Activated CD4-positive, alpha-beta T cell treated with anti-CD3 and anti-CD28 coated beads, Interleukin-2, amount 10 ng/mL, durations not matched to agents 24 days and 14 days (primary cell): ENCODE measurements around the gene BBC3. TPM values are rescaled to one million over a fixed set of nuclear protein-coding genes. Genes with fewer than 3 reads are reported as not detected.
A peak's percentile ranks its signal among the peaks of the same experiment; 100 is the strongest.

Source experiments
- DNase-seq: peaks from one replicate; pipeline ENCODE4 v3.0.0; 2022
- H3K27ac Mint-ChIP-seq: one replicate; pipeline ENCODE4 v1.8.0; 2022; ENCODE audit warnings: mild to moderate bottlenecking, mixed read lengths
- H3K27me3 Mint-ChIP-seq: one replicate; pipeline ENCODE4 v1.8.0; 2022; ENCODE audit warnings: mixed read lengths
- H3K36me3 Mint-ChIP-seq: one replicate; pipeline ENCODE4 v1.8.0; 2022; ENCODE audit warnings: low read depth, mild to moderate bottlenecking, mixed read lengths
- H3K4me1 Mint-ChIP-seq: one replicate; pipeline ENCODE4 v1.8.0; 2021; ENCODE audit warnings: mixed read lengths
- H3K4me3 Mint-ChIP-seq: one replicate; pipeline ENCODE4 v1.8.0; 2022; ENCODE audit warnings: mild to moderate bottlenecking, moderate library complexity, mixed read lengths
- H3K9me3 Mint-ChIP-seq: one replicate; pipeline ENCODE4 v1.8.0; 2021; ENCODE audit warnings: mixed read lengths
- intact Hi-C: fragments of 100-400 bp; cut with micrococcal nuclease; formaldehyde crosslinking; loops from one replicate; pipeline ENCODE4 v1.15.1; 2023
- total RNA-seq: library from RNA; stranded (reverse); gene quantifications from 2 replicates; pipeline ENCODE4 v1.2.3, GENCODE V29; 2022

BBC3 gene
- total RNA-seq, 1 donor from 2014 or later, result 17.4 TPM

DNA sequence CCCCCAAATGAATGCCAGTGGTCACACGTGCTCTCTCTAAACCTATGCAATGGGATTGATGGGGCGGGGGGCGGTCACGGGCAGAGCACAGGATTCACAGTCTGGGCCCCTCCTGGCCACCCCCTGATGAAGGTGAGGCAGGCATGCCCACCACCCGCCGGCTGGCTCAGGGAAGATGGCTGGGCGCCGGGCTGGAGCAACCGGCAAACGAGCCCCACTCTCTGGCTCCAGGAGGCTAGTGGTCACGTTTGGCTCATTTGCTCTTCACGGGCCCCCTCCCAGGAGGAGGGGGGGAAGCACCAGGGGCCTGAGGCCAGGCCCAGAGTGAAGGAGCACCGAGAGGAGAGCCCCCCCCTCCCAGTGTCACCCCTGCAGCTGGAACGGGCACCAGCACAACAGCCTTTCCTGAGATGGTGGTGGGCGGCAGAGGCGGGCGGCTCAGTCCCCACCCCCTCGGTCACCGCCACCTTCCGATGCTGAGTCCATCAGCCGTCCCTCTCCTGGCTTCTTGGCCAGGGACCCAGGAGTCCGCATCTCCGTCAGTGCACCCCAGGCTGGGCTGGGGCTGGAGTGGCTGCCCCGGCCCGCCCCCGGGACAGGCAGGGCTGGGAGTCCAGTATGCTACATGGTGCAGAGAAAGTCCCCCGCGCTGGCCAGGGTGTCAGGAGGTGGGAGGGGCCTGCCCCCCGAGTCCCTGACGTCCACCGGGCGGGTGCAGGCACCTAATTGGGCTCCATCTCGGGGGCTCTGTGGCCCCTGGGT is 9.7 kb downstream of the BBC3 start:
- H3K4me1 Mint-ChIP-seq, result peaks cover 6% of the 10 kb centered on the region
- intact Hi-C loops, result no loop called here
- DNase-seq, result no peak
- no peak overlapping the region for H3K27ac Mint-ChIP-seq
- H3K36me3 Mint-ChIP-seq, result peaks cover 24% of the 10 kb centered on the region
- H3K27me3 Mint-ChIP-seq, result no peaks in the 10 kb centered on the region
- H3K9me3 Mint-ChIP-seq, result no peaks in the 10 kb centered on the region
- H3K4me3 Mint-ChIP-seq, result no peak overlapping the region

DNA sequence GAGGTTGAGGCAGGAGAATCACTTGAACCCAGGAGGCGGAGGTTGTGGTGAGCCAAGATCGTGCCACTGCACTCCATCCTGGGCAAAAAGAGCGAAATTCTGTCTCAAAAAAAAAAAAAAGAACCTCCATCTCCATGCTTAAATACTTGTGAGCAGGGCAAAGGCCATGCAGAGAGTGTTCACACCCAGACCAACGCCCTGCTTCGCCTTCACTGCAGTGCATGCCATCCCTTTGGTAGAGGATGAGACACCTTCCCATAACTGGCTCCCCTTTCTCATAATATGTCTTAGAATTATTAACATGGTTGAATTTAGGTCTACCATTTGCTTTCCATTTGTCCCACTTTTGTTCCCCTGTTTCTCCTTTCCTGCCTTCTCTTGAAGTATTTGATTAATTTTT is 15.4 kb downstream of the BBC3 start:
- Mint-ChIP-seq H3K27ac (no peak overlapping the region), H3K4me1 (peaks cover 3% of the 10 kb centered on the region), H3K36me3 (peaks cover 12% of the 10 kb centered on the region), H3K4me3 (no peak overlapping the region), H3K27me3 (no peaks in the 10 kb centered on the region), H3K9me3 (no peaks in the 10 kb centered on the region)
- intact Hi-C loops, result no loop called here
- DNase-seq, result no peak

DNA sequence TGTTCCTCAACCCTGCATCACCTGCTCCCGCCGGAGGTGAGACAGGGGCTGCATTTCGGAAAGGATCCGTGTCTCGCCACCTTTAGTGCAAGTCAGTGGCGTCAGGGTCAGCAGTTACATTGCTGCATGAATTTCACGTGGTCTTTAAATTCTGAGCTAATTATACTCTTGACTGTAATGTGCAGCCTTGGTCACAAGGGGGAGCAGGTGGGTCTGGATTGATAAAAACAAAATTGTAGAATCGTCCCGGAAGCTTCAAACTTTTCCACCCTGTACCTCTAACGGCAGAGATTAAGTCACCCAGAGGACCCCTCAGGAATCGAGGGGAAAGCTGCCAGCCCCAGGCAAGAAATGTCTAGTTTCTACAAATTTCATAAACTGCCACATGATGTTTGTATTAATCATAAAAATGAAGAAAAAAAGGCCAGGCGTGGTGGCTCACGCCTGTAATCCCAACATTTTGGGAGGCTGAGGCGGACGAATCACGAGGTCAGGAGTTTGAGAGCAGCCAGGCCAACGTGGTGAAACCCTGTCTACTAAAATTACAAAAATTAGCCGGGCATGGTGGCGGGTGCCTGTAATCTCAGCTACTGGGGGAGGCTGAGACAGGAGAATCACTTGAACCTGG is 20.2 kb downstream of the BBC3 start:
- peak overlapping the region; percentile 61 for H3K27ac Mint-ChIP-seq
- intact Hi-C loops, result loop anchor here (1.0 to 2.0 kb wide), 3 partner anchors 20 to 62 kb away; partner anchors contain the start of gene BBC3
- H3K9me3 Mint-ChIP-seq, result no peaks in the 10 kb centered on the region
- H3K27me3 Mint-ChIP-seq, result no peaks in the 10 kb centered on the region
- H3K4me1 Mint-ChIP-seq, result peaks cover 8% of the 10 kb centered on the region
- H3K36me3 Mint-ChIP-seq, result peaks cover 37% of the 10 kb centered on the region
- no peak overlapping the region for H3K4me3 Mint-ChIP-seq
- DNase-seq, result peak; percentile 94

DNA sequence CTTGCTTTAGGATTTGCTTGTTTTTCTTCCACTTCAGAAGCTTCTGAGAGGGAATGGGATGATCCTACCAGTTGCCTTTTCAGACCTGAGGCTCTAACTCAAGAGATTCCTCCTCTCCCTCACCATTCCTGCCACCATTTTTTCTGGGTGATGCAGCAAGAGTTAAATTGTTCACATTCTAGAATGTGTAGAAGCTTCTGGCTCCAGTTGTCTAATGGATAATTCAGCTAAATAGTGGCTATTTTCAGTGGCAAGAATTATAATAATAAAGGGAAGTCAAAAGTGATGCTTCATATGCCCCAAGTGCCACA is 20.9 kb downstream of the BBC3 start:
- no peaks in the 10 kb centered on the region for H3K27me3 Mint-ChIP-seq
- peaks cover 8% of the 10 kb centered on the region for H3K4me1 Mint-ChIP-seq
- intact Hi-C loops, result loop anchor here (1.0 to 2.0 kb wide), 3 partner anchors 21 to 61 kb away; partner anchors contain the start of gene BBC3
- no peak for DNase-seq
- no peak overlapping the region for H3K4me3 Mint-ChIP-seq
- no peak overlapping the region for H3K27ac Mint-ChIP-seq
- peaks cover 40% of the 10 kb centered on the region for H3K36me3 Mint-ChIP-seq
- H3K9me3 Mint-ChIP-seq, result no peaks in the 10 kb centered on the region

DNA sequence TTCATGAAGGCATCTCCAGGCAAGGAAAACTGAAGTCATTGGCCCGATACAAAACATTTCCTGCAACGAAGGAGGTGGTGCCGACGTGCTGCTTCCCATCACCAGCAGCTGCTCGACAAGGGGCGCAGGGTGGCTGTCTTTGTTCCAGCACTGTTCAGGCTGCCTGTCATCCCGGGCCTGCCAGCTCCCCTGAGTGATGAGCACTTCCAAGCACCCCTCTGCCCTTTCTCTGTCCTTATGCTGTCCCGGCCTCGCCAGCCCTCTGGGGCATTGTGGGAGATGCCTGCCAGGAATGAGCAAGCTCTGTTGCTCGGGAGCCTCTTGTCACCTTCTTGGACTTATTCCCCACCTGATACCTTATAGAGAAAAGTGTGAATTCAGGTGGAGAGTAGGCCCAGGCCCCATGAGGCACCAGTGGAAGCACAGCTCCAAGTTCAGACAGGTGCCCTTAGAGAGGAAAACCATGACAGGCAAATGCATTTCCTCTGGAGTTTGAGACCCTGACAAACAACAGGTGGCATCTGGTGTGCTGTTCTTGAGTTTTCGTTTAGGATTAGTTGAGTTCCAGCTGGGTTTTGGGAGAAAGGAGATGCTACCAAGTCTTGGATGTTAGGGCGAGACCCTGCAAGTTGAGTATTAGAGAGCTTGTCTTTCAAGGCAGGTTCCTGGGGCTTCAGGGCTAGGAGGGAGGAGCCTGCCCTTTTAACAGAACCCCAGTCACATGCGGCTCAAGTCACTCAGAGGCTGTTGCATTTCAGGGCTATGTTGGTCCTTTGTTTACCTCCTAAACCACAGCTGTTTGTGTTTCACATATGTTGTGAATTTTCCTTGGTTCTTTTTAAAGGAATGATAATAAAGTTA is 21.4 kb downstream of the BBC3 start:
- H3K27me3 Mint-ChIP-seq, result no peaks in the 10 kb centered on the region
- H3K4me1 Mint-ChIP-seq, result peaks cover 8% of the 10 kb centered on the region
- H3K36me3 Mint-ChIP-seq, result peaks cover 46% of the 10 kb centered on the region
- H3K27ac Mint-ChIP-seq, result peak overlapping the region; percentile 49
- no peaks in the 10 kb centered on the region for H3K9me3 Mint-ChIP-seq
- DNase-seq, result no peak
- no peak overlapping the region for H3K4me3 Mint-ChIP-seq
- intact Hi-C loops, result loop anchor here (1.0 to 2.0 kb wide), 3 partner anchors 21 to 60 kb away; partner anchors contain the start of gene BBC3

DNA sequence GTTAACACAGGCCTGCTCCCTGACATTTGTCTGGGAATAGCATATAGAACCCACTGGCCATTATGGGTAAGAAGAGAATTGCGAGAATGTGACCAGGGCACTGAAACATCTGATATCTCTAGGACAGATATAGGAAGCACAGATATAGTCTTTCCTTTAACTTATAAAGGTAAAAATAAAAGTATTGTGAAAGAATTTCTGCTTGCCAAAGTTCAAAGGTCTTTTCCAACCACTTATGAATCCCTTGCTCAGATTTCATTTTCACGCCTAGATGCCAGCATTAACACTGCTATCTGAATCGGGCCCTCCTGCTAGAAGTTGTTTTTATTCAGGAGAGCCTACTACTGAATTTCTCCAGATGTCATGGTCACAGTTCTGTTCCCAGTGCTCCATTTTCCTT is 27.7 kb downstream of the BBC3 start:
- Mint-ChIP-seq H3K4me1 (peaks cover 12% of the 10 kb centered on the region), H3K9me3 (no peaks in the 10 kb centered on the region)
- intact Hi-C loops, result no loop called here

DNA sequence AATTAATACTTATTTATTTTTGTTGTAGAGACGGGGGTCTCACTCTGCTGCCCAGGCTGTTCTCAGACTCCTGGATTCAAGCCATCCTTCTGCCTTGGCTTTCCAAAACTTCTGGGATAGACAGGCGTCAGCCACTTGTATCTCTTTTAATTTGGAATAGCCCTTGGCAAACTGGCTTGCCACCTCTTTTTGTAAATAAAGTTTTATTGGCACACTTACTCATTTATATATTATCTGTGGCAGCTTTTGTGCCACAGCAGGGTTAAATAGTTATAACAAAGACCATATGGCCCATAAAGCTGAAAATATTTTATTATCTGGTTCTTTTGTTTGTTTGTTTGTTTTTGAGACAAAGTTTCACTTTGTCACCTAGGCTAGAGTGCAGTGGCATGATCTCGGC is 30.5 kb downstream of the BBC3 start:
- intact Hi-C loops, result no loop called here
- Mint-ChIP-seq H3K27me3 (no peaks in the 10 kb centered on the region), H3K27ac (no peak overlapping the region), H3K36me3 (peaks cover 53% of the 10 kb centered on the region), H3K4me3 (no peak overlapping the region), H3K4me1 (peaks cover 12% of the 10 kb centered on the region), H3K9me3 (no peaks in the 10 kb centered on the region)
- DNase-seq, result no peak

More for the DNA sequence above, 27.7 kb downstream of the BBC3 start:
- no peak for DNase-seq
- H3K27ac Mint-ChIP-seq, result peak overlapping the region; percentile 66
- no peaks in the 10 kb centered on the region for H3K27me3 Mint-ChIP-seq
- H3K4me3 Mint-ChIP-seq, result no peak overlapping the region
- peaks cover 56% of the 10 kb centered on the region for H3K36me3 Mint-ChIP-seq

DNA sequence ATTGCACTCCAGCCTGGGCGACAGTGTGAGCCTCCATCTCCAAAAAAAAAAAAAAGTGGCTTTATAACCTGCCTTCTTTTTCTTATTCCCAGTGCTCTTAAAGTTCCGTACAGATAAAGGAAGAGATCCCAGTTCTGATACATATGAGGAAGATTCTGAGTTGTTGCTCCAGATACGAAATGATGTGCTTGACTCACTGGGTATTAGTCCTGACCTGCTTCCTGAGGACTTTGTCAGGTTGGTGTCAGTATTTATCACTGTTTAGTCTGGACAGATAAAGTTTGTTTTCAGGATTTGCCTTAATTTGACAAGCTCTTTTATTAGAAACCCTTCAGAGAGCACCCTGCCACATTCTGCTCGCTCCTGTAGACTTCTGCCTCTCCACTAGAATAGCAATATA is 33.9 kb downstream of the BBC3 start:
- Mint-ChIP-seq H3K4me3 (no peak overlapping the region), H3K27ac (no peak overlapping the region), H3K36me3 (peaks cover 38% of the 10 kb centered on the region), H3K27me3 (no peaks in the 10 kb centered on the region), H3K9me3 (no peaks in the 10 kb centered on the region), H3K4me1 (peaks cover 7% of the 10 kb centered on the region)
- DNase-seq, result no peak
- intact Hi-C loops, result no loop called here

DNA sequence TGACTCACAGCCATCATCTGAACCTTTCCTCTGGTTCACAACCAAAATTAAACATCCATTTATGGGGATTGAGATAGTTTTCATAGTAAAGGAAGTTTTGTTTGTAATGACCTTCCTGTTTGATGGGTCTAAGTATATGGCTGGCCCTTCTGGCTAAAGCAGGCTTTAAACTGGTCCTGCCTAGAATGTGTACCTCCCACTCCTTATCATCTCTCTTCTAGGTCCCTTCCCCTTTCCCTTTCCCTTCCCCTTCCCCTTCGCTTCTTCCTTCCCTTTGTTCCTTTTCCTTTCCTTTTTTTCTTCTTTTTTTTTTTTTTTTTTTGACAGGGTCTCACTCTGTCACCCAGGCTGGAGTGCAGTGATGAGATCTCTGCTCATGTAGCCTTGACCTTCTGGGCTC is 35.6 kb downstream of the BBC3 start:
- Mint-ChIP-seq H3K27ac (no peak overlapping the region), H3K4me1 (peaks cover 16% of the 10 kb centered on the region), H3K9me3 (no peaks in the 10 kb centered on the region), H3K4me3 (no peak overlapping the region), H3K27me3 (no peaks in the 10 kb centered on the region), H3K36me3 (peaks cover 41% of the 10 kb centered on the region)
- no peak for DNase-seq
- intact Hi-C loops, result no loop called here

DNA sequence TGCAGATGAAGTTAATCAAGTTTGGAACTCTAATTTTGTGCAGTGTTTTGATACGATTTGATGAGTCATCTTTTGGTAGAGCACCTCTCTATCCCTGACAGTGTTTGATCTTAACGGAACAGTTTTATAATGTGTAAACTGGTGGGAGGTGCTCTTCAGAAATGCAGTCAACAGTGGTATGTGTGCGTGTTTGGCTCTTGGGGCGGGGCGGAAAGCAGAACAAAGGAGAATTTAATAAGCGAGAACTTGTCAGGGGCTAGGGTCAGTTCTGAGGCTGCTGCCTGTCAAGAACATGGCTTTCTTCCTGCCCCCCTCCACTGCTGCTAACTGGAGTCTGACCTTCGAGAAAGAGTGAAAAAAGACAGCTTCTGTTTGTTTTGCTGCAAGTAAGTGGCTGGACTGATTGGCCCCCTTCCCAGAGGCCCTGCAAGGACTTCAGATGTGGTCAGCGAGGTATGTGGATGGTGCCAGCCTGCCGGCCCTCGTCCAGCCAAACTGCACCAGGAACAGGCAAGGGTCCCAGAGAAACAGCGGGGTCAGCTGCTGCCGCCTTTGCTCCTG is 40.8 kb downstream of the BBC3 start:
- peaks cover 41% of the 10 kb centered on the region for H3K36me3 Mint-ChIP-seq
- H3K9me3 Mint-ChIP-seq, result no peaks in the 10 kb centered on the region
- peak; percentile 86 for DNase-seq
- intact Hi-C loops, result loop anchor here (1.0 kb wide), 4 partner anchors 8 to 36 kb away; no protein-coding TSS in a partner anchor
- peaks cover 51% of the 10 kb centered on the region for H3K4me1 Mint-ChIP-seq
- peak overlapping the region; percentile 62 for H3K4me3 Mint-ChIP-seq
- H3K27ac Mint-ChIP-seq, result peak overlapping the region; percentile 74
- H3K27me3 Mint-ChIP-seq, result no peaks in the 10 kb centered on the region

DNA sequence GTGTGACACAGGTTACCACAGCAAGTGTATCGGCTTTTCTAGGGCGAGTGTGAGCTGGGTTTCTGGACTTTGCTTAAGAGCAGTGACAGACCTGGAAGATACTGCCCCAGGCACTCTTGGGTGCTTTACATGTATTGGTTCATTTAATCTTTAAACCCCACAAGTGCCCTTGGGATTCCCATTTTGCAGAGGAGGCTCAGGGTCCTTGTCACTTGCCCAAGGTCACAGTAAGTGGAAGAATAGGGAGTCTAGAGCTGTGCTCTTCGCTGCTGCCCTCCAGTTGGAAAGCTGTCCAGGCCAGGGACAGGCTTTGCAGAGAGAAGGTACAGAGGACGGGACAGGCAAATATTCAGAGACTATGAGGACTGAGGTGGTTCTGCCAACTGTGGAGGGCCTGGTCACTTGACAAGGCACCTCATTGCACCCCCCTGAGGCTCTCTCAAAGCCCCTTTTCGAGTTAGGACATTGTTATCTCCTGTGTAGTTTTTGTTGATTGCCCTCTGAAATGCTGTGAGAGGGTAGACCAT is 42.4 kb downstream of the BBC3 start:
- peak overlapping the region; percentile 28 for H3K4me3 Mint-ChIP-seq
- H3K36me3 Mint-ChIP-seq, result peaks cover 47% of the 10 kb centered on the region
- intact Hi-C loops, result loop anchor here (10.0 kb wide), 1 partner anchor 234 kb away; no protein-coding TSS in a partner anchor
- peak overlapping the region; percentile 98 for H3K27ac Mint-ChIP-seq
- no peak for DNase-seq
- H3K9me3 Mint-ChIP-seq, result no peaks in the 10 kb centered on the region
- peaks cover 61% of the 10 kb centered on the region for H3K4me1 Mint-ChIP-seq
- no peaks in the 10 kb centered on the region for H3K27me3 Mint-ChIP-seq

DNA sequence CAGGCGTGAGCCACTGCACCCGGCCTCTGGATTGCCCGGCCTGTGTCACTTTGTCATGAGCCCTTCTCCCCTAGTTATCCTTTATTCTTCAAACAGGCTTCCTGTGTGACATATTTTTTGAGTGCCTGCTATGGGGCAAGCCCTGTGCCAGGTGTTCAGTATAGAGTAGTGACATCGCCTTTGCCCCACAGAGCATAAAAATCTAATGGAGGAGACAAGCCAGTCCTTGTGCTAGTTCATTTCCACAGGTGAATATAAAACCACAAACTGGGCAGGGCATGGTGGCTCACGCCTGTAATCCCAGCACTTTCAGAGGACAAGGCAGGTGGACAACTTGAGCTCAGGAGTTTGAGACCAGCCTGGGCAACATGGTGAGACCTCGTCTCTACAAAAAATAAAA is 43.2 kb downstream of the BBC3 start:
- no peaks in the 10 kb centered on the region for H3K27me3 Mint-ChIP-seq
- H3K27ac Mint-ChIP-seq, result peak overlapping the region; percentile 98
- no peaks in the 10 kb centered on the region for H3K9me3 Mint-ChIP-seq
- intact Hi-C loops, result loop anchor here (2.0 to 10.0 kb wide), 2 partner anchors 75 to 233 kb away; partner anchors contain the start of gene ZC3H4
- H3K4me3 Mint-ChIP-seq, result peak overlapping the region; percentile 34
- H3K4me1 Mint-ChIP-seq, result peaks cover 65% of the 10 kb centered on the region
- no peak for DNase-seq
- peaks cover 52% of the 10 kb centered on the region for H3K36me3 Mint-ChIP-seq

DNA sequence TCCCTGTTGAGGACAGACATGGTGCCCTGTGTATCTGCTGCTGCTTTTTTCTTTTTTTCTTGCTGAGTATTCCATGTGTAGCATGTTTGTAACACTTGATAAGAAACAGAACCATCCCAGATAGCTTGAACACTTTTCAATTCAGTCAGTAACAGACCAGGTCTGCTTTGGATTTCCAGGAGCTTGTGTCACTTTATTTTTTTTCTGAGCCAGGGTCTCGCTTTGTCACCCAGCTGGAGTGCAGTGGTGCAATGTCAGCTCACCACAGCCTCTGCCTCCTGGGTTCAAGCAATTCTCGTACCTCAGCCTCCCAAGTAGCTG is 43.7 kb downstream of the BBC3 start:
- Mint-ChIP-seq H3K27me3 (no peaks in the 10 kb centered on the region), H3K4me3 (peak overlapping the region; percentile 71), H3K36me3 (peaks cover 54% of the 10 kb centered on the region)

More for the DNA sequence above, 43.7 kb downstream of the BBC3 start:
- no peak for DNase-seq
- H3K9me3 Mint-ChIP-seq, result no peaks in the 10 kb centered on the region
- H3K4me1 Mint-ChIP-seq, result peaks cover 69% of the 10 kb centered on the region
- H3K27ac Mint-ChIP-seq, result peak overlapping the region; percentile 98
- intact Hi-C loops, result loop anchor here (2.0 to 10.0 kb wide), 2 partner anchors 74 to 232 kb away; partner anchors contain the start of gene ZC3H4
